Epidermal melanocyte (primary cell): ENCODE results near the gene BID.

Source experiments
- DNase-seq: peaks from one replicate; pipeline ENCODE4 v3.0.0; 2011; ENCODE audit warnings: low spot score; ENCODE audit not compliant: insufficient read length

BID gene

DNA sequence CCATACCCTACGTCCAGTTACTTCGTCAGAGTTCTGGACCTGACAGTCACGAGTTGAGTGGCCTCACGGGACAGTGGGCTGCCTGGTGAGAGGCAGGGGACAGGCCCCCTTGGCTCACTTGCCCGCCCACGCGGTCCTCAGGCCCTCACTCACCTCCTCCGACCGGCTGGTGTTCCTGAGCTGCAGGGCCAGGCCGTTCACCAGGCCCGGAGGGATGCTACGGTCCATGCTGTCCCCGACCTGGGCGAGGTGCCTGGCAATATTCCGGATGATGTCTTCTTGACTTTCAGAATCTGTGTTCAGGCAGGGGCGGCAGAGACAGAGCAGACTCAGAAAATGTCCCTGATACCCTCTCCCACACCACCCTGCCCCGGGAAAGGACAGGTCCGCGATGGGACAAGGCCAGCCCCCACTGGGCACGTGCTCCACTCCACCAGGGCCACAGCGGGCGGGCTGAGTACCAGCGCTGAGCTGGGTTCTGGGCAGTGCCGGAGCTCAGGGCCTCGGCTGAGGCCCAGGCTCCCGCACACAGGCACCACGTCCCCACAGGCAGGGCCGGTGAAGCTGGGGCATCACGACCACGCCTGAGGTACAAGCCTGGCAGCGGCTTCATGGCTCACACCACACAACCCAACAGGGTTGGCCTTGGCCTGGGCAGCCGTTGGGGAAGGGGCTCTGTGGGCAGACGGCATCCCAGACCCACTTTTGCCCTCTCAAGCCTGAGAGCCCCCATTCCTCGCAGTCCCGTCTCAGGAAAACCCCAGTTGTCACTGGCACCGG is 34.9 kb downstream of the BID start:
- no peak for DNase-seq

DNA sequence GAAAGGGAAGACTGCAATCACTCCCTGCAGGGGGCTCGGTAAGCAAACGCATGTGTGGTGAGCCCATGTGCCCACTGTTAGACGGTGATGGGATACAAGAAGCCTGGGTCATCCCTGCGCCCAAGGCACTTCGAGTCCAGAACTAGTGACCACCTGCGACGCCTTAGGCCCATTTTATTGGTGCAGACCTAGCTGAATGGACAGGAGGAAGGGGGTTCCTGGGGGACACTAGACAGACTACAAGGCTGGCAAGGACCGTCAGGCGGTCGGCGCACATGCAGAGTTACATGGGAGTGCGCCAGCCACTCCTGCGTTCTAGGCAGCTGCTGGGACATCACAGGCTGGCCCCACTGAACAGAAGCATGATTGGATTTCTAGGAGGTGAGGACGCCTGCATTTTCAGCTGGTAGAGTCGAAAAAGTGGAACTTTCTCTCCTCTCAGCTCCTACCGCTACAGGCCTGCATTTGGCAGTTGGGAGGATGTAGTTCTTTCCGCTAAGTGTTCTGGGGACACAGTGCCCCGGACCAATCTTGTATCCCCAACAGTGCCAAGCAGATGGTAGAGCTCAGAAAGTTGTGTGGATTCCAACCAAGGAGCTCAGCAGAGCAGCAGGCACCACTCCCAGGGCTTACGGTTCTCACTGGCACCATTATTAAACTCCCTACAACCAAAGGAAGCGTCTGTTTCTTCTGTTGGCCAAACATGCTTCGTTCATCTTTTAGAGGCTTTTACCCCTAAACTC is 35.7 kb downstream of the BID start:
- DNase-seq, result no peak

DNA sequence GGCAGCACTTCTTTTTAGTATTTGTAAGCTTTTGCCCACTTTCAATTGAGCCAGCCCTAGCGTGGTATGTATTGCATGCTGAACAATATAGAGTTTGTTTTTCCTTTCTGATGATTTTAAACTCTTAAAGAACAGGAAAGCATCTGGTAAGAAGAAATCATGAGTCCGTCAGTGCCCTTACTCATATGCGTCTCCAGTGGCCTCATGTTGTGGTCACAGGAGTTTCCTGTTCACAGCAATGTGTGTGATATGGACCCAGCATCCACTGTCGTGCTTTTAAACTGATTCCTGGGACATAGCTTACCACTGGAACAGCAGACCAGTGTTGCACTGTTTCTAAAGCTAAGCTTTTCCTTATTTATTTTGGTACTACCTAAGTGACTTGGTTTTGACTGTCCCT is 40.1 kb downstream of the BID start:
- DNase-seq, result no peak

DNA sequence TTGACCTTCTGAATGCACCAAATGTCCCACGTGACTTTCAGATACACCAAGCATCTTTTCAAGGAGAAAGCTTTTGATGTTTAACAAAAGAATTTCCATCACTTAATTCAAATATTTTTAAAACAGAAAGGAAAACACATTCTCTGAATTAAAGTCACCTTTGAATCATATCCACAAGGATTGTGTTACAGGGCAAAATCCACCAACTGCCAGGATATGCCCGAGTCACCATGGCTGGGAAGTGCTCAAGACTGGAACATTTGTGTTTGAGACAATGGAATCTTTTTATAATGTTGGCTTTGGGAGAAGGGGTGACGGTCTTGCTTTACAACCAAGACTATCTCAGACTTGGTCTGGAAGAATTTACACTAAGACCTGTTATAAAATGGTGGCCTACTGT is 40.8 kb downstream of the BID start:
- DNase-seq, result no peak

DNA sequence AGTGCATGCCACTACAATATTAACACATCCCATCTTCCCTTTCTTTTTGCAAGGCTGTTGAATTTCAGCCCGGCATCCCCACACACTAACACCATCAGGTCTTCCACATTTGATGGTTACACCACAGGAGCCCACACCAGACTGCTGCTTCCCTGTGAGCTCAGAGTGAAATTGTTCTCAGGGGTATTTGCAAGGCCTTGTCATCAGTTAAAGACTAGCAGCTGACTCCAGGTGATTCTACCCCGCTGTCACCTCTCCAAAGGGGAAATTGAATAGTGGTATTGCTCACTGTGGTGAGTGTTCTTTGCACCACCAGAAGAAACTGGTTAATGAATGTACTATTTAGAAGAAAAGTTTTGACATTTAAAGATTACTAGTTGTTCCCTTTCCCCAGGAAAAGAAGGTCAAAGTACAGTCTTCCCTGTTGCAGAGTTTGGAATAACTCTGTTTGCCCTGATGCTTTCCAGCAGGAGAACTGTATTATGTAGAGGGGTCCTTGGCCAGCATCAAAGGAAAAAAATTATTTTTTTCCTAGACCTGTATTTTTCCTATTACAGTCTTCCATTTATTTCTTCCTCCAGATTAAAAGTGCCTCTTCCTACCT is 41.9 kb downstream of the BID start:
- DNase-seq, result no peak

DNA sequence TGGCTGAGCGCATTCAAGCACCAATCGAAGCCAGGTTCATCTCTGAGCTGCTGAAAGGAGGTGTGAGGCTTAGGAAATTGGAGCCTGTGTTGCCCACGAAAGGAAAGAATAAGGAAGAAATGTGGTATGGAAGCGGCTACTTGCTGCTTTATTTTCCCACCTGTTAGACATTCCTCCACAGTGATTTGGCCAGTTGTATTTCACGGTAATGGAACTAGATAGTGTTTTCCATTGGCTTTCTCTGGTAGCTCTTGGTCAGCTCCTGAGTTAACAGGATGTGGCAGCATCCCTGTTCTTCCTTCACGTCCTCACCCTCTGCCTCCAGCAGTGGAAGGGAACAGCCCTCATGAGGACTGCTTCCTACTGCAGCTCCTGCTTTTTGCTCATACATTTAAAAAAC is 44.7 kb downstream of the BID start:
- DNase-seq, result no peak

- DNase-seq, result no peak
These were observed 45.5 kb downstream of the BID start for GRCh38 chr22:17728786-17729185.

- DNase-seq, result peak; percentile 43
These were observed 47.1 kb downstream of the BID start for GRCh38 chr22:17726928-17727897.

- no peak for DNase-seq
These were observed 48.0 kb downstream of the BID start for GRCh38 chr22:17726006-17726927.

DNA sequence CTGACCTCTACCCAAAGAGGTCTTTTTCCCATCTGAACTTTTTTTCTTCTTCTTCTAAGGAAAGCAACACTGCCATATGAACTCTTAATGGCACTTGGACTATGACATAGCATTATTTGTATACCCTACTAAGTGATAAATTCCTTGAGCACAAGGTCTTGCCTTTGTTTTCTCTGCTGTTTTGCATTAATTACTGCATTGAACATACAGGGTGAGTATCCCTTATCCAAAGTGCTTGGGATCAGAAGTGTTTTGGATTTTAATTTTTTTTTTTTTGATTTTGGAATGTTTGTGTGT is 48.8 kb downstream of the BID start:
- DNase-seq, result no peak

DNA sequence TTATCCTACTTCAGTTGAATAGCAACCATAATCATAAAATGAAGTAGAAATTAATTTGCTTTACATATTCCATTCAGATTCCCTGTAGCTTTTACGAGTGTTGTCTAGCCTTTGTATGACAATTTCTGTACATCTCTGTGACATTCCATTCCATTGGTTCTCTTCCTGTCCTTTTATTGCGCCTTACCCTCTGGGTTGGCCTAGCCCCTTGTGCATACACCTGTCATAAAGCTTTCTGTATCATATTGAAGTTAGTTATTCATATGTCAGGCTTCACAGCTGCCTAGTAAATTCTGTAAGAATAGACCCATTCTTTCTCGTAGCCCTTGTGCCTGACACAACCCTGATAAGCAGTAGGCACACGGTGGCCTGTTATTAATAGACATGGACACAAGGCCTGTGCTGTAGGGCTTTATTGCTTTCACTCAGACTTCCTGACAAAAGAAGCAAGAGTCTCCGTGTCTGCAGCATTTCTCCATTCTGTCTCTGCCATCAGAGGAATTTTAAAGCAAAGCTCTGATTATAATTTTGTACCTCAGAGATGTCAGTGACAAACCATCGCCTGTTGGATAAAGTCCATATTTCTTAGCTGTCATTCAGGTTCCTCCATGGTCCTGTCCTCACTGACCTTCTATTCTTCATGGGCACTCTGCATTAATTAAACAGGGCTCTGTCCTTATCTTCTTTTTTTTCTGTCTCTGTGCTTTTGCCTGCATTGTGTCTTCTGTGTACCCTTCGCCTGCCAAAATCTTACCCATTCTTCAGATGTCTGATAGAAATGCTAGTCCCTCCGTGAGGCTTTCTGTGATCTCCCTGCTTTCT is 49.4 kb downstream of the BID start:
- no peak for DNase-seq

DNA sequence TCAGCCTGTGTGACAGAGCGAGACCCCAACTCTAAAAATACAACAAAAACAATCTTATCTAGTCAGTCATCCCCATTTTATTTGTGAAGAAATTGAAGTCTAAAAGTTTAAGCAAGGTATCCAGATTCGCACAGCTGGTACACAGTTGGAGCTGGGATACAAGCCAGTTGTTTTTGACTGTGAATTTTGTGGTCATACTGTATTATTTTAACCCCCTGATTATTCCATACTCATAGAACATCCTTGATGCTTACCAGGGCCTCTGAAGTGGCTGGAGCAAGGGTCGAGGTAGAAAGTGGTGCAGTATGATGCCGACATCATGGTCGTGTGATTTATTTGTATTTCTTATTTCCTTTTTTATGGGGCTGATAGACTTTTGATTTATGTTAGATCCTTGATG is 50.0 kb downstream of the BID start:
- no peak for DNase-seq

GRCh38 chr22:17719911-17720310 is 54.4 kb downstream of the BID start:
- DNase-seq, result no peak

GRCh38 chr22:17717708-17718107 is 56.6 kb downstream of the BID start:
- DNase-seq, result no peak

GRCh38 chr22:17716529-17716928 is 57.7 kb downstream of the BID start:
- DNase-seq, result no peak

DNA sequence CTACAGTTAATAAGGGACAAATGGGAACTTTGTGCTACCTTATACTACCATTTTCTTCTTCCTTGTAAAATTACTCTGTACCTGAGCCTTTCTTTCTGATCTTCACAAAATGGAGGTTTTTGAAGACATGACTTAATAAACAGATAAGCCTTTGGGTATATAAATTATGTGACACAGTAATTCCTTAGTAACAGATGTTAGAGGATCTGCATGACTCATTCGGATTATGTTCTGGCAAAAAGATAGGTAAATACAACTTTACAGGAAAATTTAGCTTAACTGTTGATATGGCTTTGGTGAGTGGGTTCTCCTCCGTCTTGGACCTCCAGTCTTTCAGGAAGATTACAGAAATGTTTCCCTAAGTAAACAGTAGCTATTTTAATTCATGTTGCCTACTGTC is 61.8 kb downstream of the BID start:
- DNase-seq, result no peak

GRCh38 chr22:17710023-17710422 is 64.2 kb downstream of the BID start:
- DNase-seq, result no peak

- no peak for DNase-seq
These were observed 66.7 kb downstream of the BID start for GRCh38 chr22:17707526-17707925.

- no peak for DNase-seq
These were observed 67.3 kb downstream of the BID start for GRCh38 chr22:17706947-17707346.
